PC-3 (cell line): ENCODE results near the gene TTI1. TPM values are rescaled to one million over a fixed set of nuclear protein-coding genes. Genes with fewer than 3 reads are reported as not detected.

Experiments used
- ATAC-seq: fragments of 200-7000 bp; cut with Tn5 transposase; 2 replicates; pipeline ENCODE4 v1.9.1; 2020; ENCODE audit warnings: mild to moderate bottlenecking, moderate library complexity
- BruUV-seq: library from RNA; stranded (reverse); fragments of 400-500 nt; replicated peaks from 2 replicates; lab custom pipeline; 2021; lab: Mats Ljungman, UMichigan
- CTCF ChIA-PET: fragments of 300-600 bp; sonication (Branson Sonifier 250); formaldehyde crosslinking; loops from one replicate; lab custom pipeline; 2022; ENCODE audit warnings: antibody characterized with exemption; lab: Charles Lee
- POLR2A ChIA-PET: fragments of 300-600 bp; sonication (Branson Sonifier 250); formaldehyde crosslinking; loops from one replicate; lab custom pipeline; 2022; ENCODE audit warnings: antibody characterized with exemption; ENCODE audit not compliant: unreplicated experiment; lab: Charles Lee
- DNase-seq: peaks from one replicate; pipeline ENCODE4 v3.0.0-alpha.2; 2015
- H2AFZ ChIP-seq: fragments of 300-600 bp; sonication (generic); 2 replicates; pipeline ENCODE4 v1.6.0; 2016; ENCODE audit warnings: antibody characterized with exemption, low read length
- H3F3A ChIP-seq: fragments of 300-600 bp; sonication (generic); one replicate; pipeline ENCODE4 v1.6.0; 2017; ENCODE audit warnings: antibody characterized with exemption, low read length, control low read depth, mild to moderate bottlenecking; ENCODE audit not compliant: unreplicated experiment
- H3K27ac ChIP-seq: fragments of 300-600 bp; sonication (generic); 2 replicates; pipeline ENCODE4 v1.5.1; 2016; ENCODE audit warnings: mild to moderate bottlenecking, low read length
- H3K27me3 ChIP-seq: fragments of 300-600 bp; sonication (generic); 2 replicates; pipeline ENCODE4 v1.6.1; 2016; ENCODE audit warnings: low read length, mixed read lengths
- H3K36me3 ChIP-seq: fragments of 300-600 bp; sonication (generic); 2 replicates; pipeline ENCODE4 v1.6.1; 2016; ENCODE audit warnings: low read depth, mixed run types, low read length, mixed read lengths
- H3K4me1 ChIP-seq: fragments of 300-600 bp; sonication (generic); 2 replicates; pipeline ENCODE4 v1.5.1; 2016; ENCODE audit warnings: low read length; ENCODE audit not compliant: insufficient read depth
- H3K4me2 ChIP-seq: fragments of 300-600 bp; sonication (generic); 2 replicates; pipeline ENCODE4 v1.6.0; 2016; ENCODE audit warnings: low read length
- H3K4me3 ChIP-seq: fragments of 300-600 bp; sonication (generic); 2 replicates; pipeline ENCODE4 v1.5.1; 2016; ENCODE audit warnings: mild to moderate bottlenecking, low read length, mixed read lengths
- H3K79me2 ChIP-seq: fragments of 300-600 bp; sonication (generic); 2 replicates; pipeline ENCODE4 v1.6.1; 2017; ENCODE audit warnings: low read length, mixed read lengths
- H3K9ac ChIP-seq: fragments of 300-600 bp; sonication (generic); 2 replicates; pipeline ENCODE4 v1.6.0; 2016; ENCODE audit warnings: mild to moderate bottlenecking, low read length
- H3K9me2 ChIP-seq: fragments of 300-600 bp; sonication (generic); replicated peaks from 2 replicates; pipeline ENCODE4 v1.6.1; 2016; ENCODE audit warnings: mixed run types, low read length, mixed read lengths
- H3K9me3 ChIP-seq: fragments of 300-600 bp; sonication (generic); 2 replicates; pipeline ENCODE4 v1.6.1; 2016; ENCODE audit warnings: low read length, mixed read lengths
- H4K20me1 ChIP-seq: fragments of 300-600 bp; sonication (generic); 2 replicates; pipeline ENCODE4 v1.6.1; 2016; ENCODE audit warnings: low read length, mixed read lengths
- CTCF ChIP-seq: fragments of 300-600 bp; sonication (generic); conservative IDR thresholded peaks from 2 replicates; pipeline ENCODE4 v1.5.1; 2017; ENCODE audit warnings: antibody characterized with exemption, low read depth, mild to moderate bottlenecking, low read length
- EZH2 ChIP-seq: fragments of 300-600 bp; sonication (generic); IDR thresholded peaks from one replicate; pipeline ENCODE4 v1.6.1; 2017; ENCODE audit warnings: antibody characterized with exemption, mild to moderate bottlenecking, low read length; ENCODE audit not compliant: unreplicated experiment
- EZH2phosphoT487 ChIP-seq: fragments of 300-600 bp; sonication (generic); IDR thresholded peaks from 2 replicates; pipeline ENCODE4 v1.6.1; 2018; ENCODE audit warnings: mild to moderate bottlenecking, antibody characterized with exemption, low read length, borderline replicate concordance
- intact Hi-C: fragments of 100-400 bp; cut with micrococcal nuclease; formaldehyde crosslinking; loops from 2 replicates; pipeline ENCODE4 v1.9.0; 2023
- total RNA-seq: library from RNA; depleted of rRNA; stranded (reverse); fragments of >200 nt; gene quantifications from 2 replicates; pipeline ENCODE4 v1.2.3, GENCODE V29; 2014

Gene TTI1
- total RNA-seq, 1 experiment from 2014 or later: 23.2 TPM

GRCh38 chr20:37944456-37944981 lies 88.7 kb downstream of the TTI1 start:
- Histone ChIP-seq H3K36me3 (no peaks in the 10 kb centered on the region), H3K9me3 (no peaks in the 10 kb centered on the region), H3K27me3 (no peaks in the 10 kb centered on the region), H3F3A (no peaks in the 10 kb centered on the region), H3K79me2 (no peaks in the 10 kb centered on the region), H3K4me1 (no peaks in the 10 kb centered on the region), H3K27ac (no peak overlapping the region), H2AFZ (no peak overlapping the region), H3K9ac (no peak overlapping the region), H3K4me3 (no peak overlapping the region), H3K9me2 (no peaks in the 10 kb centered on the region), H4K20me1 (no peaks in the 10 kb centered on the region), H3K4me2 (no peak overlapping the region)
- DNase-seq: no peak
- ATAC-seq: no peak
- BruUV-seq: TSS peak; percentile 39
- POLR2A ChIA-PET: no interaction called here
- CTCF ChIA-PET: interaction anchor here (0.6 to 0.7 kb wide), 2 partner anchors 37 to 50 kb away, joined by 3 to 4 read pairs; no protein-coding TSS in a partner anchor
- intact Hi-C loops: no loop called here
- TF ChIP-seq EZH2phosphoT487 (no peak), EZH2 (no peak), CTCF (no peak)

- no TSS peak for BruUV-seq
- Histone ChIP-seq H3K9me2 (no peaks in the 10 kb centered on the region), H3F3A (no peaks in the 10 kb centered on the region), H3K36me3 (no peaks in the 10 kb centered on the region), H4K20me1 (no peaks in the 10 kb centered on the region), H3K9ac (no peak overlapping the region), H2AFZ (no peak overlapping the region), H3K9me3 (no peaks in the 10 kb centered on the region), H3K4me1 (no peaks in the 10 kb centered on the region), H3K4me2 (no peak overlapping the region), H3K27me3 (no peaks in the 10 kb centered on the region), H3K79me2 (no peaks in the 10 kb centered on the region), H3K27ac (no peak overlapping the region), H3K4me3 (no peak overlapping the region)
- TF ChIP-seq EZH2phosphoT487: no peak
- peak; percentile 21; the same call in 1 of the 2 replicates for TF ChIP-seq CTCF
- no peak for TF ChIP-seq EZH2
- ATAC-seq: no peak
- POLR2A ChIA-PET: no interaction called here
- CTCF ChIA-PET: interaction anchor here (0.7 kb wide), 2 partner anchors 36 to 48 kb away, joined by 3 to 14 read pairs; no protein-coding TSS in a partner anchor
- intact Hi-C loops: no loop called here
- DNase-seq: no peak
These were observed 89.5 kb downstream of the TTI1 start for GRCh38 chr20:37943501-37944455.

- Histone ChIP-seq H3K4me1 (no peaks in the 10 kb centered on the region), H3K9ac (no peak overlapping the region), H3K9me3 (no peaks in the 10 kb centered on the region), H4K20me1 (no peaks in the 10 kb centered on the region), H3F3A (no peaks in the 10 kb centered on the region), H3K36me3 (no peaks in the 10 kb centered on the region), H3K79me2 (no peaks in the 10 kb centered on the region), H3K9me2 (no peaks in the 10 kb centered on the region), H3K27ac (no peak overlapping the region), H3K27me3 (no peaks in the 10 kb centered on the region), H2AFZ (no peak overlapping the region), H3K4me3 (no peak overlapping the region), H3K4me2 (no peak overlapping the region)
- no peak for DNase-seq
- intact Hi-C loops: no loop called here
- TF ChIP-seq EZH2phosphoT487 (no peak), EZH2 (no peak), CTCF (no peak)
- no peak for ATAC-seq
- POLR2A ChIA-PET: no interaction called here
- no TSS peak for BruUV-seq
- CTCF ChIA-PET: no interaction called here
These were observed 90.2 kb downstream of the TTI1 start for GRCh38 chr20:37943033-37943432.
